Mesothelial cell of epicardium (in vitro differentiated cells): ENCODE measurements around the gene ST6GAL1. TPM values are rescaled to one million over a fixed set of nuclear protein-coding genes. Genes with fewer than 3 reads are reported as not detected.
"Not testable (repeated sequence)": the region's sequence is repeated elsewhere in the genome, so short reads cannot be mapped to it uniquely, and the experiment has no call there.

Source experiments
- DNase-seq, 2 experiments: peaks; one replicate each; pipeline ENCODE4 v3.0.0; 2021; ENCODE audit warnings: low spot score in 2 of 2; ENCODE audit not compliant: unreplicated experiment in 2 of 2
- H3K27ac Mint-ChIP-seq: 2 replicates; pipeline ENCODE4 v1.8.0; 2021; ENCODE audit warnings: mixed read lengths
- H3K27me3 Mint-ChIP-seq: 2 replicates; pipeline ENCODE4 v1.8.0; 2021; ENCODE audit warnings: low read depth, mixed read lengths
- H3K36me3 Mint-ChIP-seq: 2 replicates; pipeline ENCODE4 v1.8.0; 2021; ENCODE audit warnings: mixed read lengths
- H3K4me1 Mint-ChIP-seq: 2 replicates; pipeline ENCODE4 v1.8.0; 2021; ENCODE audit warnings: mixed read lengths
- H3K4me3 Mint-ChIP-seq: 2 replicates; pipeline ENCODE4 v1.8.0; 2021; ENCODE audit warnings: mild to moderate bottlenecking, moderate library complexity, mixed read lengths
- H3K9me3 Mint-ChIP-seq: 2 replicates; pipeline ENCODE4 v1.8.0; 2021; ENCODE audit warnings: mixed read lengths
- total RNA-seq: library from RNA; stranded (reverse); gene quantifications from 3 replicates; pipeline ENCODE4 v1.2.1, GENCODE V29; 2021
- TF ChIP-seq, protein P1 (sequence below): fragments of 200-600 bp; sonication (generic); IDR thresholded peaks from one replicate; pipeline ENCODE4 v1.5.0; 2021; ENCODE audit warnings: antibody characterized with exemption; ENCODE audit not compliant: unreplicated experiment

Gene ST6GAL1, protein sequence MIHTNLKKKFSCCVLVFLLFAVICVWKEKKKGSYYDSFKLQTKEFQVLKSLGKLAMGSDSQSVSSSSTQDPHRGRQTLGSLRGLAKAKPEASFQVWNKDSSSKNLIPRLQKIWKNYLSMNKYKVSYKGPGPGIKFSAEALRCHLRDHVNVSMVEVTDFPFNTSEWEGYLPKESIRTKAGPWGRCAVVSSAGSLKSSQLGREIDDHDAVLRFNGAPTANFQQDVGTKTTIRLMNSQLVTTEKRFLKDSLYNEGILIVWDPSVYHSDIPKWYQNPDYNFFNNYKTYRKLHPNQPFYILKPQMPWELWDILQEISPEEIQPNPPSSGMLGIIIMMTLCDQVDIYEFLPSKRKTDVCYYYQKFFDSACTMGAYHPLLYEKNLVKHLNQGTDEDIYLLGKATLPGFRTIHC
- 38.7 to 50.3 TPM (median 45.8 TPM) in 3 replicates for total RNA-seq

DNA sequence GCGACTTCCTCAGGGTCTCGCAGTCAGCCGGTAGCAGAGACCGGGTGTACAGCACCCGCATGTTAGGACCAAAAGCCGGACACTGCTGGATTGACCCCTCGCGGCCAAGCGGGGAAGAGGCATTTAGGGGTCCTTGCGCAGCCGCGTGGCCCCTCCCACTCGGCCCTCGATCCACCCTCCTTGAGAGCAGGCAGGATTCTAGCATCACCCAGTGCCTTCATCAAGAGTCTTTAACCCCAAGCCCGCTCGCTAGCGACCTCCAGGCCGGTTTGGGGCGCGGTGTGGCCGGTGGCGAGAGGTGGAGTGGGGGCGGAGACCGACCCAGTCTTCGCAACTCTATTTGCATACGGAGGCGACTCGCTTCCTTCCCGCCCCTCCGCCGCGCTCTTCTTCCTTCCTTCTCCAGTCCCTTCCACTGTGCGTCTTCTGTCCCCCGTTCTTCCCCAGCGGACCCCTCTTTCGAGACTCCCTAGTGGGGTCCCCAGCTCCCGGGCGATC, at the start of gene ST6GAL1:
Gene ST6GAL1, plus strand, starts transcription at position 384 of the 498 bp plus-strand sequence. CDS start 112,178 bp downstream, outside the sequence.
- Mint-ChIP-seq H3K9me3 (no peaks in the 10 kb centered on the region), H3K27me3 (peaks cover 16% of the 10 kb centered on the region), H3K36me3 (peaks cover 8% of the 10 kb centered on the region), H3K4me3 (peak within 1 kb of the TSS; percentile 93), H3K27ac (peak within 1 kb of the TSS; percentile 85), H3K4me1 (peaks cover 21% of the 10 kb centered on the region)
- DNase-seq = peak in 1 of 2 experiments; percentile 66
- TF ChIP-seq, protein P1, sequence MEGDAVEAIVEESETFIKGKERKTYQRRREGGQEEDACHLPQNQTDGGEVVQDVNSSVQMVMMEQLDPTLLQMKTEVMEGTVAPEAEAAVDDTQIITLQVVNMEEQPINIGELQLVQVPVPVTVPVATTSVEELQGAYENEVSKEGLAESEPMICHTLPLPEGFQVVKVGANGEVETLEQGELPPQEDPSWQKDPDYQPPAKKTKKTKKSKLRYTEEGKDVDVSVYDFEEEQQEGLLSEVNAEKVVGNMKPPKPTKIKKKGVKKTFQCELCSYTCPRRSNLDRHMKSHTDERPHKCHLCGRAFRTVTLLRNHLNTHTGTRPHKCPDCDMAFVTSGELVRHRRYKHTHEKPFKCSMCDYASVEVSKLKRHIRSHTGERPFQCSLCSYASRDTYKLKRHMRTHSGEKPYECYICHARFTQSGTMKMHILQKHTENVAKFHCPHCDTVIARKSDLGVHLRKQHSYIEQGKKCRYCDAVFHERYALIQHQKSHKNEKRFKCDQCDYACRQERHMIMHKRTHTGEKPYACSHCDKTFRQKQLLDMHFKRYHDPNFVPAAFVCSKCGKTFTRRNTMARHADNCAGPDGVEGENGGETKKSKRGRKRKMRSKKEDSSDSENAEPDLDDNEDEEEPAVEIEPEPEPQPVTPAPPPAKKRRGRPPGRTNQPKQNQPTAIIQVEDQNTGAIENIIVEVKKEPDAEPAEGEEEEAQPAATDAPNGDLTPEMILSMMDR = no peak

GRCh38 chr3:186882150-186882524, 48.2 kb upstream of the ST6GAL1 start:
- Mint-ChIP-seq H3K27me3 (no peaks in the 10 kb centered on the region), H3K27ac (no peak overlapping the region)

GRCh38 chr3:186882881-186883685, 47.2 kb upstream of the ST6GAL1 start:
- no peak for DNase-seq
- H3K27ac Mint-ChIP-seq = no peak overlapping the region
- H3K4me3 Mint-ChIP-seq = no peak overlapping the region
- H3K27me3 Mint-ChIP-seq = no peaks in the 10 kb centered on the region
- H3K4me1 Mint-ChIP-seq = peaks cover 16% of the 10 kb centered on the region
- H3K36me3 Mint-ChIP-seq = no peaks in the 10 kb centered on the region
- no peaks in the 10 kb centered on the region for H3K9me3 Mint-ChIP-seq
- TF ChIP-seq, protein P1 = no peak

More at GRCh38 chr3:186882150-186882524, 48.2 kb upstream of the ST6GAL1 start:
- TF ChIP-seq, protein P1 = no peak
- Mint-ChIP-seq H3K4me1 (peaks cover 12% of the 10 kb centered on the region), H3K36me3 (no peaks in the 10 kb centered on the region), H3K4me3 (no peak overlapping the region), H3K9me3 (peaks cover 3% of the 10 kb centered on the region)
- DNase-seq = no peak

DNA sequence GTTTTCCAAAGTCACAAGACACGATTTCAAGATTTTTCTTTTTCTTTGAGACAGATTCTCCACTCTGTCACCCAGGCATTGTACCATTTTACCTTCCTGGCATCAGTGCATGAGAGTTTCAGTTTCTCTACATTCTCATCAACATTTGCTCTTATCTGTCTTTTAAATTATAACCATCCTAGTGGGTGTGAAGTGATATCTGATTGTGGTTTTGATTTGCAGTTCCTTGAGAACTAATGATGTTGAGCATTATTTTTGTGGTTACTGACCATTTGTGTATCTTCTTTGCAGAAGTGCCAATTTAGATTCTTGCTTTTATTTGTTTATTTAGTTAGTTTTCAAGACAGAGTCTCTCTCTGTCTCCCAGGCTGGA, 46.7 kb upstream of the ST6GAL1 start:
- Mint-ChIP-seq H3K4me1 (peaks cover 20% of the 10 kb centered on the region), H3K27me3 (no peaks in the 10 kb centered on the region), H3K27ac (no peak overlapping the region)

GRCh38 chr3:186884868-186885267, 45.5 kb upstream of the ST6GAL1 start:
- H3K4me3 Mint-ChIP-seq, DNase-seq, H3K36me3 Mint-ChIP-seq, H3K27ac Mint-ChIP-seq, H3K9me3 Mint-ChIP-seq, H3K27me3 Mint-ChIP-seq: not testable (repeated sequence)
- H3K4me1 Mint-ChIP-seq = peaks cover 28% of the 10 kb centered on the region

More for the DNA sequence above, 46.7 kb upstream of the ST6GAL1 start:
- no peaks in the 10 kb centered on the region for H3K9me3 Mint-ChIP-seq
- no peak overlapping the region for H3K4me3 Mint-ChIP-seq
- no peaks in the 10 kb centered on the region for H3K36me3 Mint-ChIP-seq
- no peak for DNase-seq
- TF ChIP-seq, protein P1 = no peak
